HEK293 (cell line): Measurements from ENCODE around the gene ARSB.

ENCODE experiments used
- CTCF ChIA-PET: fragments of 350-600 bp; formaldehyde crosslinking; extraction: SDS; loops from one replicate; lab custom pipeline; 2021; ENCODE audit warnings: antibody characterized with exemption; lab: Yijun Ruan, JAX
- POLR2A ChIA-PET: fragments of 300-600 bp; formaldehyde crosslinking; extraction: SDS; loops from one replicate; lab custom pipeline; 2020; ENCODE audit warnings: antibody characterized with exemption, inconsistent platforms; lab: Yijun Ruan, JAX
- H3K27ac ChIP-seq: fragments of 200-500 bp; sonication (Bioruptor generic); 2 replicates; pipeline ENCODE4 v1.5.1; 2014; ENCODE audit warnings: low read depth, low read length, control low read depth, inconsistent platforms; ENCODE audit errors: extremely low read depth
- H3K36me3 ChIP-seq, 2 experiments: fragments of 200-500 bp in 1 of 2; sonication (Bioruptor generic) in 1 of 2; 1 replicate in 1 of 2; 2 replicates in 1 of 2; pipeline ENCODE4 v1.5.1; 2014 to 2017; ENCODE audit warnings: inconsistent platforms in 2 of 2, low read length in 2 of 2; ENCODE audit not compliant: control insufficient read depth in 2 of 2, insufficient read depth in 1 of 2
- H3K4me1 ChIP-seq: fragments of 200-500 bp; sonication (Bioruptor generic); 2 replicates; pipeline ENCODE4 v1.5.1; 2014; ENCODE audit warnings: mild to moderate bottlenecking, low read length, inconsistent platforms; ENCODE audit not compliant: control insufficient read depth, insufficient read depth
- H3K4me3 ChIP-seq: 2 replicates; pipeline ENCODE4 v1.5.1; 2011; ENCODE audit warnings: low read depth, mild to moderate bottlenecking, control low read depth, low read length, moderate library complexity
- H3K9me3 ChIP-seq: fragments of 200-500 bp; sonication (Bioruptor generic); 2 replicates; pipeline ENCODE4 v1.5.1; 2014; ENCODE audit warnings: low read depth, low read length, inconsistent platforms; ENCODE audit not compliant: control insufficient read depth, insufficient read depth
- GLIS1 ChIP-seq: fragments of 450-650 bp; formaldehyde crosslinking; IDR thresholded peaks from 2 replicates; pipeline ENCODE4 v1.5.1; 2016; ENCODE audit warnings: missing biosample characterization, missing genetic modification characterization
- HOXA7 ChIP-seq: sonication (generic); formaldehyde crosslinking; IDR thresholded peaks from 2 replicates; pipeline ENCODE4 v1.8.1; 2022; ENCODE audit warnings: missing genetic modification reagents, borderline replicate concordance
- KLF10 ChIP-seq: fragments of 450-650 bp; IDR thresholded peaks from 2 replicates; pipeline ENCODE4 v1.5.1; 2018; ENCODE audit warnings: missing biosample characterization, mild to moderate bottlenecking, missing genetic modification characterization
- MEIS1 ChIP-seq: sonication (generic); formaldehyde crosslinking; IDR thresholded peaks from 2 replicates; pipeline ENCODE4 v1.8.1; 2022; ENCODE audit warnings: missing genetic modification reagents, mild to moderate bottlenecking, borderline replicate concordance
- SCRT2 ChIP-seq: fragments of 450-650 bp; formaldehyde crosslinking; IDR thresholded peaks from 2 replicates; pipeline ENCODE4 v1.5.1; 2016; ENCODE audit warnings: missing biosample characterization, missing genetic modification characterization
- SP3 ChIP-seq: fragments of 450-650 bp; formaldehyde crosslinking; IDR thresholded peaks from 2 replicates; pipeline ENCODE4 v1.5.1; 2016; ENCODE audit warnings: missing biosample characterization, missing genetic modification characterization
- YY1 ChIP-seq: fragments of 450-650 bp; formaldehyde crosslinking; IDR thresholded peaks from 2 replicates; pipeline ENCODE4 v1.5.1; 2018; ENCODE audit warnings: missing biosample characterization, missing genetic modification characterization
- ZBTB11 ChIP-seq: fragments of 450-650 bp; formaldehyde crosslinking; conservative IDR thresholded peaks from 2 replicates; pipeline ENCODE4 v1.5.1; 2016; ENCODE audit warnings: low read depth, missing biosample characterization, missing genetic modification characterization
- ZBTB8A ChIP-seq: fragments of 450-650 bp; formaldehyde crosslinking; IDR thresholded peaks from 2 replicates; pipeline ENCODE4 v1.5.1; 2016; ENCODE audit warnings: missing biosample characterization, missing genetic modification characterization
- ZFP3 ChIP-seq: fragments of 450-650 bp; formaldehyde crosslinking; IDR thresholded peaks from 2 replicates; pipeline ENCODE4 v1.5.1; 2016; ENCODE audit warnings: low read depth, missing biosample characterization, missing genetic modification characterization
- ZFP37 ChIP-seq: fragments of 450-650 bp; formaldehyde crosslinking; IDR thresholded peaks from 2 replicates; pipeline ENCODE4 v1.5.1; 2016; ENCODE audit warnings: missing biosample characterization, missing genetic modification characterization
- ZNF146 ChIP-seq: fragments of 450-650 bp; formaldehyde crosslinking; IDR thresholded peaks from 2 replicates; pipeline ENCODE4 v1.5.1; 2016; ENCODE audit warnings: missing biosample characterization, missing genetic modification characterization
- ZNF169 ChIP-seq: fragments of 450-650 bp; formaldehyde crosslinking; IDR thresholded peaks from 2 replicates; pipeline ENCODE4 v1.5.1; 2016; ENCODE audit warnings: missing biosample characterization, missing genetic modification characterization
- ZNF18 ChIP-seq: fragments of 450-650 bp; formaldehyde crosslinking; IDR thresholded peaks from 2 replicates; pipeline ENCODE4 v1.5.1; 2016; ENCODE audit warnings: missing biosample characterization, missing genetic modification characterization
- ZNF274 ChIP-seq, 2 experiments: fragments of 200-500 bp in 1 of 2; fragments of 450-650 bp in 1 of 2; sonication (Bioruptor generic) in 1 of 2; formaldehyde crosslinking in 1 of 2; IDR thresholded peaks; 2 replicates each; pipeline versions ENCODE4 v1.5.1 to v1.6.1; 2014 to 2016; ENCODE audit warnings: borderline replicate concordance in 1 of 2, inconsistent platforms in 1 of 2, low read length in 1 of 2, missing biosample characterization in 1 of 2, missing genetic modification characterization in 1 of 2
- ZNF324 ChIP-seq: fragments of 450-650 bp; formaldehyde crosslinking; IDR thresholded peaks from 2 replicates; pipeline ENCODE4 v1.5.1; 2016; ENCODE audit warnings: missing biosample characterization, missing genetic modification characterization
- ZNF350 ChIP-seq: fragments of 450-650 bp; formaldehyde crosslinking; IDR thresholded peaks from 2 replicates; pipeline ENCODE4 v1.5.0; 2017; ENCODE audit warnings: missing biosample characterization, mild to moderate bottlenecking, missing genetic modification characterization
- ZNF530 ChIP-seq: fragments of 450-650 bp; formaldehyde crosslinking; IDR thresholded peaks from 2 replicates; pipeline ENCODE4 v1.5.1; 2016; ENCODE audit warnings: low read depth, missing biosample characterization, missing genetic modification characterization
- ZNF555 ChIP-seq: fragments of 450-650 bp; formaldehyde crosslinking; conservative IDR thresholded peaks from 2 replicates; pipeline ENCODE4 v1.5.1; 2017; ENCODE audit warnings: missing biosample characterization, mild to moderate bottlenecking, missing genetic modification characterization, inconsistent platforms
- ZNF560 ChIP-seq: fragments of 450-650 bp; formaldehyde crosslinking; IDR thresholded peaks from 2 replicates; pipeline ENCODE4 v1.5.1; 2017; ENCODE audit warnings: missing biosample characterization, missing genetic modification characterization, borderline replicate concordance
- ZNF571 ChIP-seq: fragments of 450-650 bp; formaldehyde crosslinking; IDR thresholded peaks from 2 replicates; pipeline ENCODE4 v1.5.0; 2017; ENCODE audit warnings: missing biosample characterization, missing genetic modification characterization
- ZNF580 ChIP-seq: fragments of 450-650 bp; formaldehyde crosslinking; IDR thresholded peaks from 2 replicates; pipeline ENCODE4 v1.5.1; 2016; ENCODE audit warnings: missing biosample characterization, missing genetic modification characterization
- ZNF610 ChIP-seq: fragments of 450-650 bp; formaldehyde crosslinking; IDR thresholded peaks from 2 replicates; pipeline ENCODE4 v1.5.1; 2016; ENCODE audit warnings: missing biosample characterization, missing genetic modification characterization, borderline replicate concordance
- ZNF704 ChIP-seq: fragments of 450-650 bp; formaldehyde crosslinking; IDR thresholded peaks from 2 replicates; pipeline ENCODE4 v1.5.1; 2016; ENCODE audit warnings: missing biosample characterization, missing genetic modification characterization
- TF ChIP-seq, protein P1 (sequence below): fragments of 450-650 bp; formaldehyde crosslinking; IDR thresholded peaks from 2 replicates; pipeline ENCODE4 v1.5.1; 2016; ENCODE audit warnings: missing biosample characterization, missing genetic modification characterization

ARSB gene

DNA sequence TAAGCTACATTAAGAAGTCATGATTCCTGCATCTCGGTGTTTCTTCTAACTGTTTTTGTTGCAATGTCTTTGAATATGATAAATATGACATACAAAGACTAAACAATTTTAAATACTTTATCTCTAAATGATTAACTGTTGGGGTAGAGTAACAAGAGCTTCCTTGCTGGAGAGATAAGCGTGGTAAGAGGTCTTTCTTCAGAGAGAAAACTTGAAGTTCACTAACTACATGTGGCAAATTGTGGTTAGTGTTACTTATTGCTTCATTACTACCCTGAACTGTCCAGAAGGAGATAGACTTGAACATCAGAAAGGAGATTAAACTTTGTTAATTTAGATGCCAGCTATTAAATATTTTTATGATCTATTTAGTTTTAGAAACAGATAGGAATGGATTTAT is 7.0 kb upstream of the ARSB start (continued):
- TF ChIP-seq, protein P1, sequence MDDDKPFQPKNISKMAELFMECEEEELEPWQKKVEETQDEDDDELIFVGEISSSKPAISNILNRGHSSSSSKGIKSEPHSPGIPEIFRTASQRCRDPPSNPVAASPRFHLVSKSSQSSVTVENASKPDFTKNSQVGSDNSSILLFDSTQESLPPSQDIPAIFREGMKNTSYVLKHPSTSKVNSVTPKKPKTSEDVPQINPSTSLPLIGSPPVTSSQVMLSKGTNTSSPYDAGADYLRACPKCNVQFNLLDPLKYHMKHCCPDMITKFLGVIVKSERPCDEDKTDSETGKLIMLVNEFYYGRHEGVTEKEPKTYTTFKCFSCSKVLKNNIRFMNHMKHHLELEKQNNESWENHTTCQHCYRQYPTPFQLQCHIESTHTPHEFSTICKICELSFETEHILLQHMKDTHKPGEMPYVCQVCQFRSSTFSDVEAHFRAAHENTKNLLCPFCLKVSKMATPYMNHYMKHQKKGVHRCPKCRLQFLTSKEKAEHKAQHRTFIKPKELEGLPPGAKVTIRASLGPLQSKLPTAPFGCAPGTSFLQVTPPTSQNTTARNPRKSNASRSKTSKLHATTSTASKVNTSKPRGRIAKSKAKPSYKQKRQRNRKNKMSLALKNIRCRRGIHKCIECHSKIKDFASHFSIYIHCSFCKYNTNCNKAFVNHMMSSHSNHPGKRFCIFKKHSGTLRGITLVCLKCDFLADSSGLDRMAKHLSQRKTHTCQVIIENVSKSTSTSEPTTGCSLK: no peak
- no peak for TF ChIP-seq ZNF274 (IDR thresholded peaks at IDR 0.05; ENCODE audit: low read length)
- no peak for TF ChIP-seq ZNF274 (tag by site-specific recombination; IDR thresholded peaks at IDR 0.05; ENCODE audit: borderline replicate concordance)
- no peak for TF ChIP-seq ZNF324 (tag by site-specific recombination)
- TF ChIP-seq, all 188 proteins: peak for 0

DNA sequence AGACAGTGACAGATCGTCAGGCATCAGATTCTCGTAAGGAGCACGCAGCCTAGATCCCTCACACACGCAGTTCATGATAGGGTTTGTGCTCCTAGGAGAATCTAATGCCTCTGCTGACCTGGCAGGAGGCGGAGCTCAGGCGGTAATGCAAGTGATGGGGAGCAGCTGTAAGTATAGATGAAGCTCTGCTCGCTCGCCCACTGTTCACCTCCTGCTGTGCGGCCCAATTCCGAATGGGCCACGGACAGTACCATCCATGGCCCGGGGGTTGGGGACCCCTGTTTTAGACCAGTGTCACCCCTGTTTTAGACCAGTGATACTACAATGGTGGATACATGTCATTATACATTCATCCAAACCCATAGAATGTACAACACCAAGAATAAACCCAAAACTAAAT is 4.0 kb upstream of the ARSB start:
- ChIA-PET CTCF (interaction anchor here (0.7 to 0.8 kb wide), 2 partner anchors 32 to 103 kb away, joined by 3 to 4 read pairs; no protein-coding TSS in a partner anchor), POLR2A (no interaction called here)
- no peaks in the 10 kb centered on the region for H3K36me3 ChIP-seq
- H3K4me3 ChIP-seq: no peak overlapping the region
- TF ChIP-seq MEIS1 (no peak), ZNF560 (tag by site-specific recombination) (no peak), GLIS1 (tag by site-specific recombination) (no peak), ZNF610 (tag by site-specific recombination) (peak; percentile 94), ZNF350 (no peak), HOXA7 (CRISPR knock-in tag) (no peak)
- no peak overlapping the region for H3K27ac ChIP-seq
- peaks cover 3% of the 10 kb centered on the region for H3K4me1 ChIP-seq
- H3K9me3 ChIP-seq: no peaks in the 10 kb centered on the region

DNA sequence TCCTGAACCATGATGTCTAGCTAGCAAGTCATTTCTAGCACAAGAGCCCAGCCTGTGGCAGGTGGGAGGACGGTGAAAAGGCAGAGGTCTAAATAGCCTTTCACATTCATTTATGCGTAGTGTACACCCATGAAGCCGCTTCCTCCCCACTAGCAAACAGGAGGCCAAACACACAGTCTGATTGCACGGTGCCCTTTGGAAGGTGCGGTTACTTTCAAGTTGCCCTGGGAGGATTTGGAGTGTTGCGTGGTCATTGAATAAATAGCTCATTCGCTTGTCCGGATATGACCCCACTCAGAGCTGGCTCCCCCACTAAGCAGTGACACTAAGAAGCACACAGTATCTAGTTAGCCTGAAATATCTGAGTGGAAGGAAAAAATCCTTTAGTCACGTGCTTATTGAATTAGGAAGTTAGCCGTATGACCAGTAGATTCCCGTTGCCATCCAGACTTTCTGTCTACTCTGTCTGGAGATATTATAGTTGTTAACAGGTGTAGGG is 664 bp upstream of the ARSB start:
- Histone ChIP-seq H3K27ac (peak overlapping the region; percentile 98), H3K9me3 (no peaks in the 10 kb centered on the region), H3K36me3 (no peaks in the 10 kb centered on the region), H3K4me1 (peaks cover 8% of the 10 kb centered on the region), H3K4me3 (peak overlapping the region; percentile 81)
- ChIA-PET POLR2A (interaction anchor here (0.6 to 2.3 kb wide), 3 partner anchors 26 to 252 kb away, joined by 3 to 7 read pairs (median 5); no protein-coding TSS in a partner anchor), CTCF (interaction anchor here (0.6 to 1.8 kb wide), 7 partner anchors 23 to 453 kb away, joined by 3 to 8 read pairs (median 3); no protein-coding TSS in a partner anchor)
- TF ChIP-seq ZNF704 (tag by site-specific recombination) (no peak), ZFP37 (tag by site-specific recombination) (0 out of 2 replicates have a peak, but pooled peaks have one; percentile 33), YY1 (tag by site-specific recombination) (no peak), ZNF580 (tag by site-specific recombination) (no peak), ZNF530 (tag by site-specific recombination) (no peak), ZNF571 (tag by site-specific recombination) (no peak), ZBTB8A (tag by site-specific recombination) (peak; percentile 62; the same call in 1 of the 2 replicates), ZNF169 (tag by site-specific recombination) (no peak), ZBTB11 (tag by site-specific recombination) (no peak), ZNF146 (no peak), SCRT2 (tag by site-specific recombination) (peak; percentile 60), ZNF610 (tag by site-specific recombination) (no peak), ZNF18 (tag by site-specific recombination) (no peak), ZNF555 (no peak), SP3 (tag by site-specific recombination) (no peak), ZFP3 (tag by site-specific recombination) (no peak), KLF10 (no peak)
